Neuronal stem cell (in vitro differentiated cells): ENCODE data around the gene NUP93.

ENCODE experiments used
- DNase-seq: peaks from one replicate; pipeline ENCODE4 v3.0.0-alpha.2; 2013; ENCODE audit warnings: low spot score
- H2AFZ ChIP-seq: one replicate; pipeline ENCODE4 v1.6.1; 2013; ENCODE audit warnings: mild to moderate bottlenecking, low read length, inconsistent platforms
- H2AK5ac ChIP-seq: 2 replicates; pipeline ENCODE4 v1.6.1; 2013; ENCODE audit warnings: low read depth, mild to moderate bottlenecking, inconsistent platforms, low read length, moderate library complexity, mixed read lengths
- H2BK120ac ChIP-seq: 2 replicates; pipeline ENCODE4 v1.6.1; 2013; ENCODE audit warnings: low read depth, mild to moderate bottlenecking, inconsistent platforms, low read length, moderate library complexity, mixed read lengths
- H2BK12ac ChIP-seq: one replicate; pipeline ENCODE4 v1.6.1; 2013; ENCODE audit warnings: low read length, inconsistent platforms
- H2BK15ac ChIP-seq: 2 replicates; pipeline ENCODE4 v1.6.1; 2013; ENCODE audit warnings: mild to moderate bottlenecking, low read length, inconsistent platforms, mixed read lengths
- H2BK5ac ChIP-seq: one replicate; pipeline ENCODE4 v1.6.1; 2013; ENCODE audit warnings: inconsistent platforms, mild to moderate bottlenecking, low read length, moderate library complexity
- H3K14ac ChIP-seq: one replicate; pipeline ENCODE4 v1.6.1; 2013; ENCODE audit warnings: low read length, inconsistent platforms
- H3K18ac ChIP-seq: 2 replicates; pipeline ENCODE4 v1.6.1; 2013; ENCODE audit warnings: low read length, inconsistent platforms
- H3K23ac ChIP-seq: 2 replicates; pipeline ENCODE4 v1.6.1; 2013; ENCODE audit warnings: low read depth, mild to moderate bottlenecking, mixed read lengths, low read length, inconsistent platforms; ENCODE audit not compliant: poor library complexity
- H3K27ac ChIP-seq: replicated peaks from 3 replicates; pipeline ENCODE4 v1.5.1; 2013; ENCODE audit warnings: low read length, inconsistent platforms
- H3K27me3 ChIP-seq, 3 experiments: 2 replicates each; pipeline ENCODE4 v1.6.1; 2013; ENCODE audit warnings: low read length in 3 of 3, mild to moderate bottlenecking in 2 of 3, inconsistent platforms in 1 of 3, low read depth in 1 of 3, mixed read lengths in 1 of 3, moderate library complexity in 1 of 3; ENCODE audit not compliant: control insufficient read depth in 3 of 3, insufficient read depth in 3 of 3
- H3K36me3 ChIP-seq, 2 donors: replicated peaks in 1 of 2; 2 replicates each; pipeline ENCODE4 v1.6.1; 2013; ENCODE audit warnings: low read length in 2 of 2; ENCODE audit not compliant: control insufficient read depth in 2 of 2, insufficient read depth in 2 of 2
- H3K4ac ChIP-seq: 2 replicates; pipeline ENCODE4 v1.6.1; 2013; ENCODE audit warnings: inconsistent platforms, mild to moderate bottlenecking, low read length, moderate library complexity
- H3K4me1 ChIP-seq, 2 donors: 1 replicate in 1 of 2; 2 replicates in 1 of 2; pipeline ENCODE4 v1.6.1; 2013; ENCODE audit warnings: low read length in 2 of 2, low read depth in 1 of 2; ENCODE audit not compliant: control insufficient read depth in 2 of 2, insufficient read depth in 1 of 2
- H3K4me2 ChIP-seq: one replicate; pipeline ENCODE4 v1.6.1; 2013; ENCODE audit warnings: mild to moderate bottlenecking, low read length, inconsistent platforms; ENCODE audit not compliant: insufficient read depth, poor library complexity, severe bottlenecking
- H3K4me3 ChIP-seq, 2 donors: 2 replicates each; pipeline ENCODE4 v1.5.1; 2013; ENCODE audit warnings: low read length in 2 of 2, mild to moderate bottlenecking in 2 of 2, inconsistent platforms in 1 of 2, moderate library complexity in 1 of 2
- H3K79me1 ChIP-seq: one replicate; pipeline ENCODE4 v1.6.1; 2013; ENCODE audit warnings: low read depth, mild to moderate bottlenecking, inconsistent platforms, low read length, moderate library complexity
- H3K9ac ChIP-seq: one replicate; pipeline ENCODE4 v1.6.1; 2013; ENCODE audit warnings: mild to moderate bottlenecking, low read depth, low read length, inconsistent platforms; ENCODE audit not compliant: poor library complexity
- H3K9me3 ChIP-seq, 2 donors: replicated peaks in 1 of 2; 2 replicates each; pipeline versions ENCODE3 to v1.6.1; 2013; ENCODE audit warnings: low read length in 2 of 2, mild to moderate bottlenecking in 2 of 2, inconsistent platforms in 1 of 2, low read depth in 1 of 2, mixed read lengths in 1 of 2, moderate library complexity in 1 of 2; ENCODE audit not compliant: control insufficient read depth in 2 of 2, insufficient read depth in 1 of 2
- H4K8ac ChIP-seq: one replicate; pipeline ENCODE4 v1.6.1; 2013; ENCODE audit warnings: low read depth, mild to moderate bottlenecking, inconsistent platforms, low read length, moderate library complexity
- H4K91ac ChIP-seq: one replicate; pipeline ENCODE4 v1.6.1; 2013; ENCODE audit warnings: low read length, low read depth, mild to moderate bottlenecking, inconsistent platforms; ENCODE audit not compliant: poor library complexity
- WGBS, 2 donors: extraction: QIAGEN DNeasy Blood & Tissue Kit; methylation state at CpG; one replicate each; pipeline ENCODE4 v1.1.7; 2013; ENCODE audit warnings: missing lambda C conversion rate in 2 of 2, mixed read lengths in 1 of 2; ENCODE audit not compliant: insufficient read length in 2 of 2, insufficient replicate concordance in 1 of 2; ENCODE audit errors: extremely low coverage in 2 of 2; 5-methylcytosine and 5-hydroxymethylcytosine counted together

The NUP93 gene

DNA sequence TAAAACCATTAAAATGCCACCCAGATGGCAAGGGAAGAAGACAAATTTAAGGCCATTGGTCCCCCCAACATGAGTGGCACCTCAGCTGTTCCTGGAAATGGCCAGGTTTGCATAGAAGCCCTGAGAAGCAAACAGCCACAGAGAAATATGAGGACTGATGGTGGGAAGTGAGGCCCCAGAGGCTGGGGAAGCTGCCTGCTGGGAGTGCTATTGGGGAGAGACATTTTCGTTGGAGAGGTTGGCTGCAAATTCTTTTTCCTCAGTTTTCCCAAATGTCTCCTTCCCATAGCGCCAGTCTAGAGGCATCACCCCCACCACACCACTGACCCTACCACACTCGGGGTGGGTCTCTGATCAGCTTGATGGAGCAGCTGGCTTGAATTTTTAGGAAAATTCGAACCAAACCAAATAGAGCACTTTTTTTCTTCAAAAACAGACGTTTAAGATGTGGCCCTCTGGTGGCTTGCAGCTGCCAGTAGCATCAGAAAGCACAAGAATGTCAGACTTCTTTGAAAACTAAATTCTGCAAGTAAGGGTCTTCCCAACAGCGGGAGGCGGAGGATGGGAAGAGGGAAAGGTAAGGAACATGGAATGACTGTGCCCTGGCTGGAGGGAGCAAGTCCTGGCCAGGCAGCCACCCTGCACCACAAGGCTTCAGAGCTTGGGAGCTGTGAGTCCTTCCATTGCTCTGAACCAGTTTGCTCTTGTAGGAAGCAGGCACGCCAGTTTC lies 121.9 kb downstream of the NUP93 start:
- no peak overlapping the region for H3K4ac ChIP-seq
- H2BK120ac ChIP-seq = no peak overlapping the region
- no peaks in the 10 kb centered on the region for H3K79me1 ChIP-seq
- H2AK5ac ChIP-seq = no peak overlapping the region
- no peak overlapping the region for H3K18ac ChIP-seq
- H3K36me3 ChIP-seq = no peaks in the 10 kb centered on the region
- no peak overlapping the region for H4K8ac ChIP-seq
- H2BK12ac ChIP-seq = no peak overlapping the region
- no peak for DNase-seq
- no peak overlapping the region for H2BK5ac ChIP-seq
- peaks cover 0 to 3% of the 10 kb centered on the region in 2 donors for H3K9me3 ChIP-seq
- no peak overlapping the region for H3K14ac ChIP-seq
- no peak overlapping the region for H3K9ac ChIP-seq
- no peaks in the 10 kb centered on the region for H3K27me3 ChIP-seq
- no peak overlapping the region for H2BK15ac ChIP-seq
- H4K91ac ChIP-seq = no peak overlapping the region
- no peak overlapping the region for H3K4me2 ChIP-seq
- no peak overlapping the region for H3K4me3 ChIP-seq
- H3K23ac ChIP-seq = no peak overlapping the region
- H2AFZ ChIP-seq = no peak overlapping the region
- peaks cover 10 to 16% of the 10 kb centered on the region in 2 donors for H3K4me1 ChIP-seq
- WGBS, 2 donors = no CpG with 5 or more reads among the region's 8 CpGs
- H3K27ac ChIP-seq = no peak overlapping the region

DNA sequence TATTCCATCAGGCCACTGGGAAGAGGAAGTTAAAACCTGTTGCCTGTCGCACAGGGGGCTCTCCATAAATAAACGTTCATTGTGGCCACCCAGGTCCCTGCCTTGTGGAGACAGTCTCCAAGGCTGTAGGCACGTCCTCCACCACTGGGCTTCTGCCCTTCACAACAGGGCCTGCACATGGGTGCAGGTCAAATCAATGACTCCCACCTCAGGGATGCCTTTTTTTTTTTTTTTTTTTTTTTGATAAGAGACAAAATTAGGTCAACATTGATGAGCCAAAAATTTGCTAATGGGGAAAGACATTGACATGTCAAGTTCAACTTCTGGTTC lies 122.4 kb downstream of the NUP93 start:
- Histone ChIP-seq H3K4ac (no peak overlapping the region), H3K27ac (no peak overlapping the region), H2BK120ac (no peak overlapping the region), H3K9ac (no peak overlapping the region), H3K79me1 (no peaks in the 10 kb centered on the region), H3K27me3 (no peaks in the 10 kb centered on the region), H3K18ac (no peak overlapping the region), H3K36me3 (no peaks in the 10 kb centered on the region), H4K8ac (no peak overlapping the region), H3K4me3 (no peak overlapping the region), H2AK5ac (no peak overlapping the region), H2BK12ac (no peak overlapping the region), H2AFZ (no peak overlapping the region), H3K4me2 (no peak overlapping the region), H3K9me3 (peaks cover 0 to 3% of the 10 kb centered on the region in 2 donors), H3K23ac (no peak overlapping the region), H2BK5ac (no peak overlapping the region), H2BK15ac (no peak overlapping the region), H4K91ac (no peak overlapping the region), H3K14ac (no peak overlapping the region), H3K4me1 (peaks cover 10 to 16% of the 10 kb centered on the region in 2 donors)
- no peak for DNase-seq
- WGBS, 2 donors = no CpG with 5 or more reads among the region's 3 CpGs

GRCh38 chr16:56852968-56853367 lies 123.0 kb downstream of the NUP93 start:
- H4K91ac ChIP-seq = no peak overlapping the region
- no peaks in the 10 kb centered on the region for H3K79me1 ChIP-seq
- H4K8ac ChIP-seq = no peak overlapping the region
- no peak overlapping the region for H3K4me3 ChIP-seq
- H3K4me2 ChIP-seq = no peak overlapping the region
- peaks cover 0 to 3% of the 10 kb centered on the region in 2 donors for H3K9me3 ChIP-seq
- no peak overlapping the region for H3K14ac ChIP-seq
- no peaks in the 10 kb centered on the region for H3K27me3 ChIP-seq
- WGBS, 2 donors = no CpG with 5 or more reads among the region's 11 CpGs
- H3K36me3 ChIP-seq = no peaks in the 10 kb centered on the region
- no peak overlapping the region for H2AFZ ChIP-seq
- no peak overlapping the region for H2AK5ac ChIP-seq
- DNase-seq = no peak
- no peak overlapping the region for H2BK5ac ChIP-seq
- no peak overlapping the region for H2BK120ac ChIP-seq
- no peak overlapping the region for H3K9ac ChIP-seq
- no peak overlapping the region for H3K18ac ChIP-seq
- H2BK15ac ChIP-seq = no peak overlapping the region
- H3K23ac ChIP-seq = no peak overlapping the region
- H2BK12ac ChIP-seq = no peak overlapping the region
- H3K4ac ChIP-seq = no peak overlapping the region
- H3K4me1 ChIP-seq = peaks cover 10 to 16% of the 10 kb centered on the region in 2 donors
- no peak overlapping the region for H3K27ac ChIP-seq

GRCh38 chr16:56855201-56855600 lies 125.3 kb downstream of the NUP93 start:
- H3K36me3 ChIP-seq = no peaks in the 10 kb centered on the region
- peaks cover 0 to 5% (median 0%) of the 10 kb centered on the region in 3 experiments for H3K27me3 ChIP-seq
- no peak for DNase-seq
- H2BK5ac ChIP-seq = no peak overlapping the region
- no peak overlapping the region for H3K4ac ChIP-seq
- H3K4me1 ChIP-seq = peaks cover 0 to under 1% of the 10 kb centered on the region in 2 donors
- no CpG with 5 or more reads among the region's 6 CpGs for WGBS, 2 donors
- no peaks in the 10 kb centered on the region for H3K79me1 ChIP-seq
- no peak overlapping the region for H2BK12ac ChIP-seq
- H3K27ac ChIP-seq = no peak overlapping the region
- no peak overlapping the region for H3K4me2 ChIP-seq
- peaks cover 0 to 3% of the 10 kb centered on the region in 2 donors for H3K9me3 ChIP-seq
- no peak overlapping the region for H3K4me3 ChIP-seq
- H3K9ac ChIP-seq = no peak overlapping the region
- H2BK120ac ChIP-seq = no peak overlapping the region
- H3K18ac ChIP-seq = no peak overlapping the region
- no peak overlapping the region for H2BK15ac ChIP-seq
- H2AFZ ChIP-seq = no peak overlapping the region
- H3K14ac ChIP-seq = no peak overlapping the region
- no peak overlapping the region for H2AK5ac ChIP-seq
- no peak overlapping the region for H3K23ac ChIP-seq
- H4K8ac ChIP-seq = no peak overlapping the region
- H4K91ac ChIP-seq = no peak overlapping the region
